ENCODE data around the gene AMTN.

GRCh38 chr4:70488748-70489147 is 29.6 kb upstream of the AMTN start:
- TF ChIP-seq CTCF (IDR thresholded peaks at IDR 0.05), result no peak
- TF ChIP-seq POLR2A (IDR thresholded peaks at IDR 0.05), result no peak
- no peak for TF ChIP-seq POLR2AphosphoS5 (IDR thresholded peaks at IDR 0.05; ENCODE audit: insufficient read depth in 1 of 2, low read depth in 1 of 2)
